Hepatocyte (in vitro differentiated cells): ENCODE measurements around the gene BEND3. TPM values are rescaled to one million over a fixed set of nuclear protein-coding genes. Genes with fewer than 3 reads are reported as not detected.

Source experiments
- DNase-seq: peaks from one replicate; pipeline ENCODE4 v3.0.0-alpha.2; 2016; ENCODE audit warnings: low spot score
- H2AFZ ChIP-seq: fragments of 200-600 bp; sonication (generic); 2 replicates; pipeline ENCODE4 v1.6.0; 2016; ENCODE audit warnings: antibody characterized with exemption, mild to moderate bottlenecking
- H3K27ac ChIP-seq: fragments of 200-600 bp; sonication (generic); 2 replicates; pipeline ENCODE4 v1.5.1; 2016; ENCODE audit warnings: mild to moderate bottlenecking
- H3K27me3 ChIP-seq: fragments of 200-600 bp; sonication (generic); 2 replicates; pipeline ENCODE4 v1.6.1; 2016
- H3K36me3 ChIP-seq: fragments of 200-600 bp; sonication (generic); replicated peaks from 2 replicates; pipeline ENCODE4 v1.5.1; 2016; ENCODE audit warnings: low read depth; ENCODE audit not compliant: insufficient read depth
- H3K4me1 ChIP-seq: fragments of 200-600 bp; sonication (generic); 2 replicates; pipeline ENCODE4 v1.5.1; 2016; ENCODE audit warnings: mild to moderate bottlenecking, moderate library complexity; ENCODE audit not compliant: insufficient read depth
- H3K4me2 ChIP-seq: fragments of 200-600 bp; sonication (generic); 2 replicates; pipeline ENCODE4 v1.6.0; 2016
- H3K4me3 ChIP-seq: fragments of 200-600 bp; sonication (generic); 2 replicates; pipeline ENCODE4 v1.5.1; 2016; ENCODE audit warnings: mild to moderate bottlenecking
- H3K79me2 ChIP-seq: fragments of 200-600 bp; sonication (generic); 2 replicates; pipeline ENCODE4 v1.6.0; 2017; ENCODE audit warnings: mild to moderate bottlenecking
- H3K9me2 ChIP-seq: fragments of 200-600 bp; sonication (generic); replicated peaks from 2 replicates; pipeline ENCODE4 v1.6.0; 2017; ENCODE audit warnings: mild to moderate bottlenecking; ENCODE audit not compliant: insufficient read depth
- H3K9me3 ChIP-seq: fragments of 200-600 bp; sonication (generic); 2 replicates; pipeline ENCODE4 v1.5.1; 2016; ENCODE audit warnings: low read depth, mild to moderate bottlenecking
- H4K20me1 ChIP-seq: fragments of 200-600 bp; sonication (generic); 2 replicates; pipeline ENCODE4 v1.6.0; 2016; ENCODE audit warnings: mild to moderate bottlenecking; ENCODE audit not compliant: insufficient read depth, poor library complexity, severe bottlenecking
- EZH2 ChIP-seq: fragments of 200-600 bp; sonication (generic); IDR thresholded peaks from 2 replicates; pipeline ENCODE4 v1.6.1; 2016; ENCODE audit warnings: antibody characterized with exemption, mild to moderate bottlenecking, borderline replicate concordance
- EZH2phosphoT487 ChIP-seq: fragments of 200-600 bp; sonication (generic); IDR thresholded peaks from one replicate; pipeline ENCODE4 v1.6.1; 2018; ENCODE audit warnings: antibody characterized with exemption, mild to moderate bottlenecking, low read depth, moderate library complexity; ENCODE audit not compliant: unreplicated experiment, severe bottlenecking
- WGBS: methylation state at CpG from one replicate; pipeline ENCODE4 v1.1.6; 2016; ENCODE audit warnings: low lambda C conversion rate; ENCODE audit errors: missing lambda C conversion rate; 5-methylcytosine and 5-hydroxymethylcytosine counted together
- polyA plus RNA-seq: library from polyadenylated mRNA; unstranded; fragments of >200 nt; fragmentation: Nextera tagmentation; extraction: Ambion mirVana; gene quantifications from 2 replicates; pipeline ENCODE4 v1.2.1, GENCODE V29; 2016
- total RNA-seq: library from RNA; depleted of rRNA; stranded (reverse); fragments of >200 nt; gene quantifications from 2 replicates; pipeline ENCODE4 v1.2.3, GENCODE V29; 2014
- TF ChIP-seq, protein P1 (sequence below): fragments of 200-600 bp; sonication (generic); IDR thresholded peaks from 2 replicates; pipeline ENCODE4 v1.5.1; 2016; ENCODE audit warnings: antibody characterized with exemption, mild to moderate bottlenecking; ENCODE audit not compliant: poor library complexity

The BEND3 gene
- total and polyA plus RNA-seq, 2 experiments from 2014 or later: 2.7 to 5.7 TPM

DNA sequence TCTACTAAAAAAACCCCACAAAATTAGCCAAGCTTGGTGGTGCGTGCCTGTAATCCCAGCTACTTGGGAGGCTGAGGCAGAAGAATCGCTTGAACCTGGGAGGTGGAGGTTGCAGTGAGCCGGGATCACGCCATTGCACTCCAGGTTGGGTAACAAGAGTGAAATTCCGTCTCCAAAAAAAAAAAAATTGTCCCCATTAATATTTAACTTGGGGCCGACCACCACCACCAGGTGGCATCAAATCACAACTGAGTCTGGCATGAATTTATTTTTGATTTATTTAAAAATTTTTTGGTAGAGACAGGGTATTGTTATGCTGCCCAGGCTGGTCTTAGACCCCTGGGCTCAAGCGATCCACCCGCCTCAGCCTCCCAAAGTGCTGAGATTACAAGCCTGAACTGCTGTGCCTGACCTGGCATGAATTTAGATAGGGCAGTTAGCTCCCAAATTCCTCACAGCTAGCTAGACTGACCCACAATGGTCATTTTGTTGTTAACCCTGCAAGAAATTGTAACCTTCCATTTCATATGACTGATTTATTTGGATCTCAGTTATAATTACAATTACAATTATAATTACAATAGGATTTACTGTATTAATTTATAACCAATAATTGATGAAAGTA, 17.1 kb upstream of the BEND3 start:
- no peaks in the 10 kb centered on the region for H3K79me2 ChIP-seq
- no peak overlapping the region for H3K4me3 ChIP-seq
- no peak overlapping the region for H3K4me2 ChIP-seq
- H4K20me1 ChIP-seq: no peaks in the 10 kb centered on the region
- H3K36me3 ChIP-seq: no peaks in the 10 kb centered on the region
- H3K9me2 ChIP-seq: no peaks in the 10 kb centered on the region
- WGBS: 64% methylated on average over 8 of the region's 8 CpGs
- no peaks in the 10 kb centered on the region for H3K27me3 ChIP-seq
- H2AFZ ChIP-seq: no peak overlapping the region
- no peak for TF ChIP-seq EZH2phosphoT487
- TF ChIP-seq, protein P1, sequence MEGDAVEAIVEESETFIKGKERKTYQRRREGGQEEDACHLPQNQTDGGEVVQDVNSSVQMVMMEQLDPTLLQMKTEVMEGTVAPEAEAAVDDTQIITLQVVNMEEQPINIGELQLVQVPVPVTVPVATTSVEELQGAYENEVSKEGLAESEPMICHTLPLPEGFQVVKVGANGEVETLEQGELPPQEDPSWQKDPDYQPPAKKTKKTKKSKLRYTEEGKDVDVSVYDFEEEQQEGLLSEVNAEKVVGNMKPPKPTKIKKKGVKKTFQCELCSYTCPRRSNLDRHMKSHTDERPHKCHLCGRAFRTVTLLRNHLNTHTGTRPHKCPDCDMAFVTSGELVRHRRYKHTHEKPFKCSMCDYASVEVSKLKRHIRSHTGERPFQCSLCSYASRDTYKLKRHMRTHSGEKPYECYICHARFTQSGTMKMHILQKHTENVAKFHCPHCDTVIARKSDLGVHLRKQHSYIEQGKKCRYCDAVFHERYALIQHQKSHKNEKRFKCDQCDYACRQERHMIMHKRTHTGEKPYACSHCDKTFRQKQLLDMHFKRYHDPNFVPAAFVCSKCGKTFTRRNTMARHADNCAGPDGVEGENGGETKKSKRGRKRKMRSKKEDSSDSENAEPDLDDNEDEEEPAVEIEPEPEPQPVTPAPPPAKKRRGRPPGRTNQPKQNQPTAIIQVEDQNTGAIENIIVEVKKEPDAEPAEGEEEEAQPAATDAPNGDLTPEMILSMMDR: peak; percentile 63
- peak; percentile 45 for DNase-seq
- peaks cover 4% of the 10 kb centered on the region for H3K4me1 ChIP-seq
- no peak overlapping the region for H3K27ac ChIP-seq
- no peaks in the 10 kb centered on the region for H3K9me3 ChIP-seq

DNA sequence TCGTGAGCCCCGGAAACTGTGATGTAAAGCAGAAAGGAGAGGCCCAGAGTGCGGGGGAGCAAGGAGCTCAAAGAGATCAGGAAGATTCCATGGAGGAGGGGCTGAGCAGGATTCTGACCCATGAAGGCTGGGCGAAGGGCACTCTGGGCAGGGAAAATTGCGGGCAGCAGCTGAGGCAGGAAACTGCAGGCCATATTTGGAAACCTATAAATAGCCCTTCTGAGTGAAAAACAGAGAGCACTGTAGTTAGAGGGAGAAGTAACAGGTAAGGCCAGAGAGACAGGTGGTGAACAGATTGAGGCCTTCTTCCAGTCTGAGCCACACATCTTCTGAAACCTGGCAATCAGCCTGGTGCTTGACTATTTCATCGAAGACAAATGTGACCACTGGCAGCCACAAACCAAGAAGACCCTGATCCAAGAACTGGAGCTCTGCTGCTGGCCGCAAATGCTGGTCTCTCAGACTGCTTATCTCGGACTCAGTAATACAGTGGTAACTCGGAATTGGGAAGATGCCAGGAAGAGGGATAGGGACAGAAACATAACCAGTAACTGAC, 14.1 kb upstream of the BEND3 start:
- no peak overlapping the region for H2AFZ ChIP-seq

DNA sequence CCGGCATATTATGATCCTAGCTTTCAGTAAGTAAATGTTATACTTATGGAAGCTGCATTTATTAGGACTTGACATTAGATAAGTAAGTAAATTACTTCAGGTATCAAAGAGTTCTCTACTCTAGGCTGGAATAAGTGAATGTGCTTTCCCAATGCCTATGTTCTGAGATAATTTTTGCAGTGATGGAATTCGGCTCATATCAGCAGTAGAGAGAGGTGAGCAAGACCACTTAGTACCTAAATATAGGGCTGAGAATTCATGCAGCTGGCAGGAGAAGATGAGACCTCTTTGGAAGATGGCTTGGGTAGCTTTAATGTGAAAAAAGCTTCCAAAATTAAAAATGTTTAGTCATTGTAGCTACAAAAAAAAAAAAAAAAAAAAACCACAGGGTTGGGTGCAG, 13.3 kb upstream of the BEND3 start:
- Histone ChIP-seq H3K4me3 (no peak overlapping the region), H4K20me1 (no peaks in the 10 kb centered on the region), H3K27me3 (no peaks in the 10 kb centered on the region), H3K9me2 (no peaks in the 10 kb centered on the region), H3K4me1 (peaks cover 4% of the 10 kb centered on the region), H3K4me2 (no peak overlapping the region), H3K27ac (no peak overlapping the region), H3K79me2 (no peaks in the 10 kb centered on the region), H3K36me3 (no peaks in the 10 kb centered on the region), H2AFZ (no peak overlapping the region), H3K9me3 (no peaks in the 10 kb centered on the region)
- WGBS: 92% methylated on average over 2 of the region's 2 CpGs
- TF ChIP-seq EZH2phosphoT487 (no peak), EZH2 (no peak)
- TF ChIP-seq, protein P1: no peak
- DNase-seq: no peak

More for the DNA sequence above, 14.1 kb upstream of the BEND3 start:
- TF ChIP-seq EZH2phosphoT487: no peak
- TF ChIP-seq, protein P1: no peak
- TF ChIP-seq EZH2: no peak
- Histone ChIP-seq H3K36me3 (no peaks in the 10 kb centered on the region), H3K9me3 (no peaks in the 10 kb centered on the region), H3K4me2 (no peak overlapping the region), H3K79me2 (no peaks in the 10 kb centered on the region), H4K20me1 (no peaks in the 10 kb centered on the region), H3K27me3 (no peaks in the 10 kb centered on the region), H3K4me3 (no peak overlapping the region), H3K9me2 (no peaks in the 10 kb centered on the region), H3K4me1 (peaks cover 4% of the 10 kb centered on the region), H3K27ac (no peak overlapping the region)
- 78% methylated on average over 9 of the region's 9 CpGs for WGBS
- peak; percentile 27 for DNase-seq

DNA sequence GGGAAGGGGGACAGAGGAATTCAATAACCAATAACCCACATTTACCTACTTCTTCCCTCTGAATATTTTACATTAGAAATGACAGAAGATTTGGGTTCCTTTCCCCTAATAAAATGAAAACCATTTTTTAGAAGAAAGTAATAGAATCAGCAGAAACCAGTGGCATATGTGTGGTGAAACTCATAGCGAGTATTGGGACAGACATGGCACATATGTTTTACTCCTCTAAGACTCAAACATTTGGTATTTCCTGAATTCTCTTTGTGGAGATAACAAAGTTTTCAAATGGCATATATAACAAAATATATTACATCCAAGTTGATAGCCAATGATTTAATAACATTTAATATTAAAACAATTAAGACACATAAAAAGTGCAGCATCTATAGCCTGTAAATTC, 12.9 kb upstream of the BEND3 start:
- no peaks in the 10 kb centered on the region for H3K9me3 ChIP-seq
- WGBS: 87% methylated on average over 1 of the region's 1 CpG
- no peaks in the 10 kb centered on the region for H3K79me2 ChIP-seq
- no peaks in the 10 kb centered on the region for H3K9me2 ChIP-seq
- H4K20me1 ChIP-seq: no peaks in the 10 kb centered on the region
- H3K4me2 ChIP-seq: no peak overlapping the region
- H3K4me1 ChIP-seq: peaks cover 4% of the 10 kb centered on the region
- no peaks in the 10 kb centered on the region for H3K36me3 ChIP-seq
- H3K4me3 ChIP-seq: no peak overlapping the region
- H3K27me3 ChIP-seq: no peaks in the 10 kb centered on the region
- no peak overlapping the region for H3K27ac ChIP-seq
- DNase-seq: no peak
- no peak for TF ChIP-seq EZH2phosphoT487
- TF ChIP-seq EZH2: no peak
- TF ChIP-seq, protein P1: no peak
- no peak overlapping the region for H2AFZ ChIP-seq
